ENCODE data around the gene INMT.

- no peak for TF ChIP-seq EZH2phosphoT487 (IDR thresholded peaks at IDR 0.05; ENCODE audit: borderline replicate concordance, low read depth, low read length)
- TF ChIP-seq CTCF (conservative IDR thresholded peaks at IDR 0.05; ENCODE audit: low read length): no peak
Measured at GRCh38 chr7:30799206-30799975, 47.5 kb downstream of the INMT start.
